Midbrain (tissue), 1 donor: Measurements from ENCODE around the gene TAMALIN.
A peak's percentile ranks its signal among the peaks of the same experiment; 100 is the strongest.

Source experiments
- DNase-seq: peaks from one replicate; lab custom pipeline; 2025; lab: John Stamatoyannopoulos, UW

Gene TAMALIN

DNA sequence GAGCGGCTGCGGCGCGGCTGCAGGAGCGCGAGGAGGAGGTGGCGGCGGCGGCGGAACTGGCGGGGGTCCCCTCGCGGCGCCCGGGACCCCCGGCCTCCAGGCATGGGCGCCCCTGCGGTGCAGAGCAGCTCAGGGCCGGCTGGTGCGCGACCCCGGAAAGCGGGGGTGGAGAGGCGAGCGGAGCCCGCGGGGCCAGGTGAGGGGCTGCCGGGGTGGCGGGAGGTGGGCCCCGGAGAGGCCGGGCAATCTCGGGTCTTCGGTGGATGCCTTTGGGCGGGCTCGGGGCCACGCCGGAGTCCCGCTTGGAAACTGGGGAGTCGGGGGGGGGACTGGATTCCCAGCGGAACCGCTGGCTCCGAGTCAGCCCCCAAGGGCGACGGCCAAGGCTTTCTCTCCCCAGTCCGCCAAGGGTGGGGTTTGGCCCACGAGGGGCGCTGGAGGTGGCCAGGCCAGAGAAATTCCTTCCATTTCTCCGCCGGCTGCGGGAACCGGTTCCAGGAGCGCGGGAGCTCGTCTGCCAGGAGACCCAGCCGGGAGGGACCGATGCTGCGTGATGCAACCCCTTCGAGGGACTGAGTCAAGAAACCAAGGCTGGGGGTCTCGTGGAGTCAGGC lies 30.6 kb downstream of the TAMALIN start:
- peak; percentile 27 for DNase-seq

DNA sequence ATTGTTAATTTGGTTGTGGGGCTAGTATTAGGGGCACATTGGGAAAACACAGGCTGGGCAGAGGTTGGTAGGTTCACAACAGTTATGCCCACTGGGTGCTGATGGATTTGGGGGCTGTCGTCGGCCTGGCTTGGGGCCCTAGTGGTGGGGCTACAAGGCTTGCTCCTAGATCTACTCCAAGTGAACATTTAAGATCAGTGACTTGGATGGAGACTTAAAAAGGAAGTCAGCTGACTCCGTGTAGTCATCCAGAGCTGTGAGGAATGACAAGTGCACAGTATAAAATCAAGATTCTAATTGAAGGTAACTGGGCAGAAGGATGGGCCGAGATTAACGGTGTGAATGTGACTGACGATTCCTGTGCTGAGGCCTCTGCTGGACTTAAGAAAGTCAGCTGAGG lies 31.7 kb downstream of the TAMALIN start:
- no peak for DNase-seq

DNA sequence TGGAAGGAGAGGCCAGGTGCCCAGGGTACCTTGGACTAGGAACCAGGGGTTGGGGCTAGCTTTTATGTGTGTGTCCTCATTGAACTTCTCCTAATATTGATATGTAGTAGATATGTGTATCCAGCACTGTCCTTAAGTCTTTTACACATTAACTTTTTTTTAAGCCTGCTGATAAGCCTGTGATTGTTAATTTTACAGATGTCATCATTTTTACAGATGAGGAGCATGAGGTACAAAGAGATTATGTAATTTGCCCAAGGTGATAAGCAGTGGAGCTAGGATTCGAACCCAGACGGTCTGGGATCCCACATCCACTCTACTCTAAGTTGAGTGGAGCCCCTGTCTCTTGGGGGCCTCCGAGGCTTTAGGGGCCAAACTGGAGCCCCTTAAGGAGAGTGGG lies 34.3 kb downstream of the TAMALIN start:
- DNase-seq: no peak

DNA sequence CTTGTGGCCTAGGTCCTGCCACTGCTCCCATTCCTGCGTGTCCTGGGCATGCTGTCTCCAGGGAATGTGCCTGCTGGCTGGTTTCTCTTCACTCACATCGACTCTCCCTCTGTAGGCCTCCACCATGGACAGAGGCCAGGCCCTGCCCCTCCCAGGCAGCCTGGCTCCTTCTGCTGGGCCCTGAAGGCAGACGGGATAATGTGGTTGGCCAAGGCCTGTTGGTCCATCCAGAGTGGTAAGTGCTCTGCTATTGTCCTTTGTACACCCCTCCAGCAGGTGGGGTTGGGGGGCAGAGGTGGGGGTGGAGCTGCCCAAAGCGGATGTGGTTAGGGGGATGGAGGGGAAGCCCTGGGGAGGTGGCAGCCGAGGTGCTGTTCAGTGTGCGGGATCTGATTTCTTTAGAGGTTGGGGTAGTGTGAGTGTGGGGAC lies 35.0 kb downstream of the TAMALIN start:
- no peak for DNase-seq

DNA sequence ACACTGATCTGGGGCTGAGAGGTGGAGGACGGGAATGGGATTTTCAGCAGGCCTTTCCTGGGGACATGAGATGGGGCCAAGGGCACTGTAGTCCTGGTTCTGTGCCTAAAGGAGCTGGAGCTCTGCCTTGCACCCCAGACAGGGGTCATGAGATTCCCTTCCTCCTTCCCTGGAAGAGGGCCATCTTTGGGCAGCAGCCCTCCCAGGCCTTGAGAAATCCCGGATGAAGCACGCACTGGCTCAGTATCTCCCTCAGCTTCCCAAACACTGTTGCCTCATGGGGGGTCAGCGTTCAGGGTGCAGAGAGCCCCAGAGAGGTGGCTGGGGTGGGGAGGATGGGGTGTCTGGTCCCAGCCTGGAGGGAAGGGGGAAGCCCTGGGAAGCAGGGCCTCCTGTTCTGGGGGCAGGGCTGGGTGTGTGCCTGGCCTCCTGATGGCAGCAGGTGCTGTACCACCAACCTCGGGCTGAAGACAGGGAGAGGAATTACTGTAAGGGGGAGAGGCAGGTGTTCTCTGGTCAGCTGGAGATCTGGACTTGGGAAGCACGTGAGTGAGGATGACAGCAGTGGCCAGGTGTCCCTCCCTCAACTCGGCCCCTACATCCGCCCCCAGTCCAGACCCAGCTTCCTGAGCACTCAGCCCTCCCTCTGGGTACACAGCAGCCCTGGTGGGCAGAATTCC lies 36.1 kb downstream of the TAMALIN start:
- no peak for DNase-seq

DNA sequence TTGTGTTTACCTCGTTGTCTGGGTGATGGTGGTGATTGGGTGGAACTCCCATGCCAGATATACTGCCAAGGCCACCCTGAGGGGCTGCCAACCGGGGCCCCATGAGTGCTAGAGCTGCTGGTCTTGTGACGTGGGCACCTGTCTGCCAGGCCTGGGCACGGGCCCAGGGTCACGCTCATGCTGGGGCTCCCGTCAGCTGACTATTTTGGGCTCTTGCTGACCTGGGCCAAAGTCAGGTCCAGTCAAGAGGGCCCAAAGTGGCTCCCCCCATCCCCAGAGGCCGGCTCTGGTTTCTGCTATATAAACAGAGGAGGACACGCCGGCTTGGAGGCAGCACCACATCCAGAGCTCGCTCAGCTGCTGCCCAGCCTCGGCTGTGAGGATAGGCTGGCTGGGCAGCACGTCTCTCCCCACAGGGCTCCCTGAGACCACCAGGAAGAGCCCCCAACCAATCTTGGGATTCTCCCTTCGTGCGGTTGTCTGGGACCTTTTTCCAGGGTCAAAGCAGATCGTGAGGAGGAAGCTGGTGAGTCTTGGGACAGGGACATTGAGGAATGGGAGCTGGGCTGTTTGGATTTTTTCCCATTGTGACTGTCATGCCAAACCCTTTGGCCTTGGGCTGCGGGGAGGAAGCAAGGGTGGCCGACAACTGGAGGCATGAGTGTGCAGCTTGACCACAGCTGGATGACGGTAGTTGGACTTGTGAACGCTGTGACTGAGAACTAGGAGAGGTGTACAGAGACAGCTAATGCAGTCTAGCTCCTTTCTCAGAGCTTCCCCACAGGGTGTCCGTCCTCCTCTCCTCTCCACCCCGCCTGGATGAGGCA lies 36.9 kb downstream of the TAMALIN start:
- DNase-seq: no peak

DNA sequence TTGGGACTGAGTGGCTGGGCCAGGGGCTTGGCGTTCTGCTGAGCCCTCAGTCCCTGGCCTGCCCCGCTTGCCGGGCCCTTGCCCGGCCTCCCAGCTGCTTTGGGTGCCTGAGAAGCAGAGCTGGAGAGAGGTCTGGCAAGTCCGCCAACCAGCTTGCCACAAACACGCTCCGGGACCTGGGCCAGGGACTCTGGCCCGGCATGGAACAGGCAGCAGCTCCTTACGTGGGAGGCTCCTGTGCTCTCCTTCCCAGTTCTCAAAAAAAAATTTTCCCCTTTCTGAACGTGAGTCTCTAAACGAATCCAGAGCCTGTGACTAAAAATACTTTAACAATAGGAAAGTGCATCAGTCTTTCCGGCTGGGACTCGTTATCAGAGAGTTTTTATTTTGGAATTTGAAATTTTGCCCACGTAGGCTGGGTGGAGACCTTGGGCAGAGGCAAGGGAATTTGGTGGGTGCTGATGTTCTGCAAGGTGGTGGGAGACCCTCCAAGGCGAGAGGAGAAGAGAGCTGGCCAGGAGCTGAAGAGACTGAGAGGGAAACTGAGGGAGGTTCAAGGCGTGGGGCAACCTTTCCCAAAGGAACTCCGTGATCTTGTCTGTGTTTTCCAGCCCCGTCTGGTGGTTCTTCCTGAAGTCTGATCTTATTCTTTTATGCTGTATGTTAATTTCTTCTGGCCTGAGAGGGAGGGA lies 37.7 kb downstream of the TAMALIN start:
- DNase-seq: peak; percentile 74

DNA sequence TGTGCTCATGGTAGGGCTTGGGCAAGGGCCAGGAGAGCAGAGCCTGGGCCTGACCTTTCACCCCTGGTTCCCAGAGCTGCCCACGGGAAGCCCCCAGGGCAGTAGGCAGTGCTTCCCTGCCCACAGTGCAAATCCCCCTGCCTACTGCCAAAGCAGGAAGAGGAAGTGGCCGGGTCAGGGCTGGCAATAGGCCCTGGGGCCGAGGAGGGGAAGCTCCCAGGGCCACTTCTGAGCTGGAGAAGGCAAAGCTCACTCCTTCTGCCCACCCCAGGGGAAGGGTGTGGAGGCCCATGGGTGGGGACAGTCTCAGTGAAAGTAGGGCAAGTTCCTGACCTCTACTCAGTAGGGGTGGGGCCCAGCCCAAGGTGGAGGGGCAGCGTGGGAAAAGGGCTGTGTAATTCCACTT lies 39.1 kb downstream of the TAMALIN start:
- no peak for DNase-seq

DNA sequence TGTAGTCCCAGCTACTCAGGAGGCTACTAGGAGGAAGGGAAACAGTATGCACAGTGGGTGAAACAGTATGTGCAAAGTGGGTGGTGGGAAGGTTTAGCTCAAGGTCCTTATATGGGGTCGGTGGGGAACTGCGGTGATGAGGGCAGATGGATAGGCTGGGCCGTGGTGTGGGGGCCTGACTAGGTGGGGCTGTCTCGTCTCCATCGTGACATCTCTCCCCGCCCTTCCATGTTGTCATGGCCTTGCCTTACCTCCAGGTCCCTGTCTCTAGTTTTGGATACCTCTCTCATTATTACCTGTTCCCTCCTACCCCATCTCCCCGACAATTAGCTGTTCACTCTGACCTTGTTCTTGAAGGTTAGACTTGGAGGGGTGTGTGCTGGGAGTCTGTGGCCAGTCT lies 40.1 kb downstream of the TAMALIN start:
- no peak for DNase-seq

DNA sequence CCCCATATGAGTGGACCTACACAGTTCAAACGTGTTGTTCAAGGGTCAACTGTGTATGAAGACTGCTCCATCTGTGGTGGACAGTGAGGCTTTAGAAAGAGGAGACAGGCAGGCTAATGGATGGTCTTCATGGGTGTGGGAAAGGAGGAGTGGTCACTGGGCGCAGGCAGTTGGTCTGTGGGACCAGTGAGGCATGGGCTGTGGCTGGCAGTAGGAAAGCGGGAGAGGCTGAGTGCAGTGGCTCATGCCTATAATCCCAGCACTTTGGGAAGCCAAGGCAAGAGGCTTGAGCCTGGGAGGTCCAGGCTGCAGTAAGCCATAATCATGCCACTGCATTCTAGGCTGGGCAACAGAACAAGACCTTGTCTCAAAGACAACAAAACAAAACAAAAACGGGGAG lies 42.5 kb downstream of the TAMALIN start:
- DNase-seq: no peak

DNA sequence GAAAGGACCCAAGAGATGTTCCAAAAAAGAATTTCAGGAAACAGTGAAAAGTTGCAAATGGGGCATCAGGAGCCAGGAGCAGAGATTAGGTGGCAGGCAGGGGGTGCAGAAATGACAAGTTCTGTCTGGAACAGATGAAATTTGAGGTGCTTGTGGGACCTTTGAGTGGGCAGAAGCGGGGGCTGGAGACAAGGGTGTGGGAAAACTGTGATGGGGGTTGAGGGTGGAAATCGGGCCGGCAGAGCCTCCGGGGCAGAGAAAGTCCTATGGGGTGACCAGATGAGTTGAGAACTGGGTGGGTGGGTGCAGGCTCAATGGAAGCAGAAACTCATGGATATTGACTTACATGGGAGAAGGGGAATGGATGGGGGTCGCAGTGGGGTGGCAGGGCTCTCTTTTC lies 42.9 kb downstream of the TAMALIN start:
- no peak for DNase-seq

DNA sequence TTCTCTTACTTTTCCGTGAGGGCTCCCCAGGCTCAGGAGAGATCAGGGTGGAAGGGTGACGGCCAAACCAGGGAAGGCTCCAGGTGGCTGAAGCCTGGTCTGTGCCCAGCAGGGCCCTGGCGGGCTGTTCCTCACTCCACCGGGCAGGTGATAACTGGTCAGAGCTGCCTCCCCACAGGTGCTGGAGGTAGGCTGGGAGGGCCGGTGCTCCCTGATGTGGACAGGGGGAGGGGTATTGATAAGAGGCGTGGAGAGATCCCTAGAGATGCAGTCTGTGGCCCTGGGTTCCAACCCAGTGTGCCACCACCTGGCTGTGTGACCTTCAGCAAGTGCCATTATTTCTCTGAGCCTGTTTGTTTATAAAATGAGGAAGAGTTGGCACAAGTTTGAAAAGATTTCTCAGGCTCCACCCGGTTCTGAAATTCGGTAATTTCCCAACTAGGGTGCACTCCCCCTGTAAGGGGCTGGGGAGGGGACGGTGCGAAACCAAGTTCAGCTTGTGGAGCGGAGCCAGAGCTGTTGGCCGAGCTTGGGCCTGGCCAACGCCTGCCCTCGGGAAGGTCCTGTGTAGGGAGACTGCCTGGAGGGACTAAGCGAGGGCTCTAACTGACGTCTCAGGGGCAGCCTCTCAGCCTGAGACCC lies 43.5 kb downstream of the TAMALIN start:
- DNase-seq: no peak

DNA sequence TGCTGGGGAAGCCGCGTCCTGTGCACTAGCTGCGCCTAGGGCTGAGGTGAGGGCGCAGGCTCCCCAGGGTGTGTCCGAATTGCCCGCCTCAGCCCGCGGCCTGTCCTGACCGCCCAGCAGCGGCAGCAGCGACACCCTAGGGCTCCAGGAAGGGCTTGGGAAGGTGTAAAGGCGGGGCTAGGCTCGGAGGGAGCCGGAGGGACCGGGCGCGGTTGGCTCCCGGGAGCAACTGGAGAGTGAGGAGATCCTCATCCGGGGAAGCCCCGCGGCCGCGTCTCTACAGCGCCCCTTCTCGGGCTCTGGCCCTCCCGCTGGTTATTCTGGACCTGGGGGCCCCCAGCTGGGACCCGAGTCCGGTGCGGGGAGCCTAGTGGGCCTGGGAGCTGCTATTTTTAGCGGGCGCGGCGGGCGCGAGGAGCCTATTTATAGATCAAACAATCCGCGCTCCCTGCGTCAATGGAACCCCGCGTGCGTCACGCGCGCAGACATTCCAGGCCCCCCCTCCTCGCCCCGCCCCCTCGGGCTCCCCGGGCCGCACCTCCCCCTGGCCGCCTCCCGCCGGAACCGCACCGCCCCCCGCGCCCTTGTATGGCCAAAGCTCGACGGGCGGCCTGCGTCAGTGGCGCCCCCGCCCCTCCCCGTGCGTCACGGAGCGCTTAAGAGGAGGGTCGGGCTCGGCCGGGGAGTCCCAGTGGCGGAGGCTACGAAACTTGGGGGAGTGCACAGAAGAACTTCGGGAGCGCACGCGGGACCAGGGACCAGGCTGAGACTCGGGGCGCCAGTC lies 44.2 kb downstream of the TAMALIN start, which contains the start of gene NR4A1:
TSS of gene NR4A1 (plus strand) at position 685 of the 784 bp plus-strand sequence. CDS start 2,887 bp downstream, outside the sequence.
- peak; percentile 86 for DNase-seq

DNA sequence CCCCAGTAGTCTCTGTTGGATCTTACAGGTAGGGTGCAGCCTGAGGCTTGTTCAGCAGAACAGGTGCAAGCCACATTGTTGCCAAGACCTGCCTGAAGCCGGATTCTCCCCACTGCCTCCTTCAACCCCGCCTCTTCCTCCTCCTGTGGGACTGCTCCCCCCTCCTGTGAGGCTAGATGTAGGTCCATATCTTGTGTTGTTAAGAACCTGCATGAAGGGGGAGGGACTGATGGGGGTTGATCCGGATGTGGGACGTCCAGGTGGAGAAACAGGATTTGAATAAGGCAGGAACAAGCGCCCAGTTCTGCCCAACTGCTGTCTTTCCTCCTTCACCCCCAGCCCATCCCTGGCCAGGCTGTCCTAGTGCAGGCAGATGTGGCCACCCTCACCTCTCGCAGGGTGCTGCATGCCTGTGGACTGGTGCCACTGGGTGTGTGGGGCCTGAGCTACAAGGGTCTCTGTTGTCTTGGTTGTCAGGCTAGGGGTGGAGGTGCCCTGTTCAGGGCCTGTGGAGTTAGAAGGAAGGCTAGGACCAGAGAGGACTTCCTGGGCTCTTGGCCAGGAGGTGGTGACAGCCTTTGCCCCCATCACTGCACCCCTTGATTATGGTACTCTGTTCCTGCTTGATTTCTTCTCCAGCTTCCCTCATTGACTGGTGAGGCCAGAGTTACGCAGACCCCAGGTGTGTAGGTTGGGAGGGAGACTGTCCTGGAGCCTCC lies 45.9 kb downstream of the TAMALIN start:
- no peak for DNase-seq

DNA sequence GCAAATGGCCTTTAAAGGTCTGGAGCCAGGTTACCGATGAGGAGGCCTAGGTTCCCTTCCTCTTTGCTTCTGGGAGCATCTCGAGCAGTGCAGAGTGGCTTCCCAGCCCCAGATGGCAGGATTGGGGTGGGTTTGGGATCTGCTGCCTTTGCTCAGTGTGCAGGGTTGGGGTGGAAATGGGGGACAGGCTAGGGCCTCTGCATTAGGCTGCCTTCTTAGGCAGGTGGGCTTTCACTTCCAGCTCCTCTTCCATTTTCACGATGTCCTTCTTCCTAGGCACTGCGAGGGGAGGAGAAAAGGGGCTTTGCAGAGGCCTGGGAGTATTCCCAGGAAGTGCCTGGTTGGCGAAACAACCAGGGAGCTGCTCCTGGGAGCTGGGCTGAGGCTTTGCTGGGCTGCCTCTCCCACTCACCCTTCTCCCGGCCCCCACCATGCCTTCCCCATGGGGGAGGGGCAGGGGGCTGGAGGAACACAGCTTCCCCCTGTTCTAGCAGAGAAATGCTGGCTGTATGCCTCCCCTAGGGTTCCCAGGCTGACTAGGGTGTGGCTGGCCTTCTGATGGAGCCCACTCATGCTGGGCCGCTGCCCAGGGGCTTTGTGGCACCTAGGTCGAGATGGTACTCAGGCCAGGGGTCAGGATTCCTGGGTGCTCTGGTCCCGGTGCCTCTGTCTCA lies 46.9 kb downstream of the TAMALIN start:
- DNase-seq: no peak

DNA sequence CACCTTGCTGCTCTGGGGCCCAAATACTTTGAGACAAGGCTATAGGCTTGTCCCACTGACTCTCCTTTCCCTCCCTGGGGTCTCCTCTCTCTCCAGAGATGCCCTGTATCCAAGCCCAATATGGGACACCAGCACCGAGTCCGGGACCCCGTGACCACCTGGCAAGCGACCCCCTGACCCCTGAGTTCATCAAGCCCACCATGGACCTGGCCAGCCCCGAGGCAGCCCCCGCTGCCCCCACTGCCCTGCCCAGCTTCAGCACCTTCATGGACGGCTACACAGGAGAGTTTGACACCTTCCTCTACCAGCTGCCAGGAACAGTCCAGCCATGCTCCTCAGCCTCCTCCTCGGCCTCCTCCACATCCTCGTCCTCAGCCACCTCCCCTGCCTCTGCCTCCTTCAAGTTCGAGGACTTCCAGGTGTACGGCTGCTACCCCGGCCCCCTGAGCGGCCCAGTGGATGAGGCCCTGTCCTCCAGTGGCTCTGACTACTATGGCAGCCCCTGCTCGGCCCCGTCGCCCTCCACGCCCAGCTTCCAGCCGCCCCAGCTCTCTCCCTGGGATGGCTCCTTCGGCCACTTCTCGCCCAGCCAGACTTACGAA lies 47.6 kb downstream of the TAMALIN start:
- no peak for DNase-seq

DNA sequence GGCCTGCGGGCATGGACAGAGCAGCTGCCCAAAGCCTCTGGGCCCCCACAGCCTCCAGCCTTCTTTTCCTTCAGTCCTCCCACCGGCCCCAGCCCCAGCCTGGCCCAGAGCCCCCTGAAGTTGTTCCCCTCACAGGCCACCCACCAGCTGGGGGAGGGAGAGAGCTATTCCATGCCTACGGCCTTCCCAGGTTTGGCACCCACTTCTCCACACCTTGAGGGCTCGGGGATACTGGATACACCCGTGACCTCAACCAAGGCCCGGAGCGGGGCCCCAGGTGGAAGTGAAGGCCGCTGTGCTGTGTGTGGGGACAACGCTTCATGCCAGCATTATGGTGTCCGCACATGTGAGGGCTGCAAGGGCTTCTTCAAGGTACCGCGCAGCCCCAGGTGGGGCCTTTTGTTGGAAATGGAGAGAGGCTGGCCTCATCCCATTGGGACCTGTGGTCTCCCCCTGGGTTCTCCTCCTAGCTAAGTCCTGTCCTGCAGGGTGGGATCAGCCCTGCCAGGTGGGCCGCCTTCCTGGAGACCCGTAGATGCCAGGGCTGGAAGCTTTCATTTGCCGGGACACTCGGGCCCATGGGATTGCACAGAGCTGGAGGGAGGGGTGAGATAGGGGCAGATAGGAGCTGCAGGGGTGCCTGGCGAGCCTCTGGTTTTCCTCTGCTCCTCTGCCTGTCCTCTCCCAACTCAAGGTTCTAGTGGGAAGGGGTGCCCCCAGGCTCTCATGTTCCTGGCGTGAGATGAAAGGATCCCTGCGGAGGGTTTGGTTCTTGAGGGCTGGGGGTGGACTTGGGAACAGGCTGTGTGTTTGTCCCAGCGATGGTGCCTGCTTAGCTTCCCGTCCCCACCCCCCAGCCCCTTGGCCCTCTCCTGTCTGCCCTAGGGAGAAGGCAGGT lies 48.3 kb downstream of the TAMALIN start:
- DNase-seq: no peak
